NCI-H2227 treated with DMSO at 0.1 percent for 48 hours (cell line): ENCODE data around the gene ALDH3B1.

Experiments
- DNase-seq: peaks from one replicate; lab custom pipeline; 2025; lab: John Stamatoyannopoulos, UW

ALDH3B1 gene

DNA sequence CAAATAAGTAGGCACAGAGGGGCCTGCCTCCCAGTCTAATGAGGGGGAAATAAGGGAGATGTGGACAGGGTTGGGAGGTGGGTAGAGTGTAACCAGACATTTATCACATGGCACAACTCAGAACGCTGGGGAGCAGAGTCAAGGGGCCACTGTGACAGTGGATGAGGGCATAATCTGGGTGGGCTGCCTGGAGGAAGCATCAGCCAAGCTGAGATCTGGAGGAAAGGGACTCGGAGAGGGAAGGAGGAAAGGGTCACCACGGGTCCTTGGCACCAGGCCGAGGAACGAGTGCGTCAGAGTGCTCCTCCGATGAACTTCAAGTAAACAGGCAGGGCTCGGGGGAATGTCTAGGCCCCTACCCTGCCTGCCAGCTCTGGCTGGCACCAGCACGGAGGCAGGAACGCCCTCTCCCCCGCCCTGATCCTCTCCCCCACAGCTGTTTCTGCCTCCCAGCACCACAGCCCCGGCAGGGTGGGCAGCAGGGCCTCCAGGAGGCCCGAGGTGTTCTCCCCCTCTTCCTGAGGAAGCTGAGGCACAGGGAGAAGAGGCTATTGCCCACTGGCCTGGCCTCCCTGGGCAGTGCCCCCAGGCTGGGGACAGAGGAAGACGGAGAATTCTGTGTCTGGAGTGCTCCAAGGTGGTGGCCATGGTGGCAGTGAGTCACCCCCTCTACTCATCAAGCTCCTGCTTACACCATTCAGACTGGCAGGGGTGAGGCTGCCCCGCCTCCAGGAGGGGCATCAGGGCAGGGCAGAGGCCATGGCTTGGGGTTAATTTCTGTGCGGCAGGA is 4.2 kb downstream of the ALDH3B1 start:
- no peak for DNase-seq

DNA sequence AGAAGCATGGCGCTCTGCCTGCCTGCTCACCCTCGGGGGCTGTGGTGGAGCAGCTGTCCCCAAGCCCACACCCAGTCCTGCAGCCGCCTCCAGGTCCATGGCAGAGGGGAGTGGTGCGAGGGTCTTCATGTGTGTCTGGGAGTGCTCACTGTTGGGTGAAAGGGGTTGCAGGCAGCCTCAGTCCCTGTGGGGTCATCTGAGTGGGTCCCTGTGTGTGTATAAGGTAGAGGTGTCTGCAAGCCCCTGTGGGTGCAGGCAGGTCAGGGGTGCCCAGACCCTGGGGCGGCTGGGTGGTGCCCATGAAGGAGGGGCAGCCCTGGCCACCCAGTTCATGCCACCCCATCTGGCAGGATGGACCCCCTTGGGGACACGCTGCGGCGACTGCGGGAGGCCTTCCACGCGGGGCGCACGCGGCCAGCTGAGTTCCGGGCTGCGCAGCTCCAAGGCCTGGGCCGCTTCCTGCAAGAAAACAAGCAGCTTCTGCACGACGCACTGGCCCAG is 4.9 kb downstream of the ALDH3B1 start:
- DNase-seq: no peak

DNA sequence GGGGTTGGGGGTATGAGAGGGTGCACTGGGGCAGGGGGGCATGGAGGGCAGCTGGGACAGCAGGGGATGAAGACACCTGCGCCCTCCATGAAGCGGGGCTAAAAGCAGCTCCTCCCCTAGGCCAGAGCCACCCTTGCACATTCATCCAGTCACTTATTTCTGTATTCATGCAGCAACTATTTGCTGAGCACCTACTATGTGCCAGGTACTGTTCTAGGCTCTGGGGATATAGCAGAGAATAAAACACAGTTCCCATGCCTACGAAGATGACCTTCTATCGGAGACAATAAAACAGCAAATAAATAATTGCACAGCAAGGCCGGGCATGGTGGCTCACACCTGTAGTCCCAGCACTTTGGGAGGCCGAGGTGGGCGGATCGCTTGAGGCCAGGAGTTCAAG is 5.3 kb downstream of the ALDH3B1 start:
- no peak for DNase-seq

DNA sequence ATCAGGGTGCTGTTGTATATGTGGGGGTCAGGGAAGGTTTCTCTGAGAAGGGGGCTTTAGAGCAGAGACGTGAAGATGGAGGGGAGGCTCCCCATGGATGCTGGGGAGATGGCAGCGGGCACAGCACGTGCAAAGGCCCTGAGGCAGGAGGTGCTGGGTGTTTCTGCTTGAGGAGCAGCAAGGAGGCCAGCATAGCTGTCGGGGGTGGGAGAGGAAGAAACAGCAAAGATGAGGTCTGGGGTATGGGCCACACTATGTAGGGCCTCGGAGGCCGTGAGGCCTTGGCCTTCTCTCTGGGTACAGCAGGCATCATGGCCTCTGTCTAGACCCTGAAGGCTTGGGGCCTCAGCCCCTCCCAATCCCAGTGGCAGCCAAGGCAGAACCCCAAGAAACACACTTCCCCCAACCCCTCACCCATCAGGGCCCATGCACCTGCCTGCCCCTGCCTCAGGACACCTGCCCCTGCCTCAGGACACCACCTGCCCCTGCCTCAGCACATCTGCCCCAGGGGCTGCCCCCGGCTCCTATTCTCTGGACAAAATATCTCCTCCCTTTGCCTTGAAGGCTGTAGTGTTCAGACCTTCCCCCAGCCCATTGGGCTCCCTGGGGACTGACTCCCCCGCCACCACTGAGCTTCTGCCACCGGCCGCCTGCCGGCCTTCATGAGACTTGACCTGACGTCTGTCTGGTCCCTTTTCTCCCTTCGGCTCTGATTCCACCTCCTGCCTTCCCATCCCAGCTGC is 6.2 kb downstream of the ALDH3B1 start:
- no peak for DNase-seq

DNA sequence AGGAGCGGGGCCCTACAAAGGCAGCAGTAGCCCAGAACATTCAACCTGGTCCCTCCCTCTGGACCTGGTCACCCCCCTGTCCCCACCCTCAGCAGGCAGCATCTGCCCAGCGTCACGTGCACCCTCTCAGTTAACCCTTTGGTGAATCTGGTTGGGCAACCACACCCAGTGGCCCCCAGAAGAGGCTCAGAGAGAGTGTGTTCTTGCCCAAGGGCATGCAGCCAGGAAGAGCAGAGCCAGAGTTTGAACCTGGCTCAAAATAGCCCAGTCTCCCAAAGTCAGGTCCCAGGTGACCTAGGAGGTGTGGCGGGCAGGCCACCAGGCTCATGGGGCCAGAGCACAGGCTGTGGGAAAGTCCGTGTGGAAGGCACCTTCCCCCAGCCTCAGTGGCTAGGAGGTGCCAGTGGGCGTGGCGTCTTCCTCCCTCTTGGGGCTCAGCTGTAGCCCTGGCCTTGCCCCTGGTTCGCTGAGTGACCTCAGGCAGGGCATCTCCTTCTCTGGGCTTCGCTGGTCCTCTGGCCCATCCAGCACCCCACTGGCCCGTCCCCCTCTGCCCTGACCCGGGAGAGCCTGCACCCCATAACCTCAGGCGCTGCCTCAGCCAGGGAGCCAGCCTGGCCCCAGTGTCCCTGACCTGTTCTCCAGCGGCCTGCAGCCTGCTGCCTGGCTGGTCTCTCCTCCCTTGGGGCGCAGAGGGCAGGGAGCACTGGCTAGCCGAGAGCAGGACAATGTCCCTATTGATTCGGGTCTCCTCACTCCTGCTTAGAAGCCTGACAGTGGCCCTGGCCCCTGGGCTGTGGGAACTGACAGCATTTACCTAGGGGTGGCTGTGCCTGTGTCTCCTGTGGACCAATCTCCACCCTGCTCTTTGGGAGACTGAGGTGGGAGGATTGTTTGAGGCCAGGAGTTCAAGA is 7.0 kb downstream of the ALDH3B1 start:
- no peak for DNase-seq

DNA sequence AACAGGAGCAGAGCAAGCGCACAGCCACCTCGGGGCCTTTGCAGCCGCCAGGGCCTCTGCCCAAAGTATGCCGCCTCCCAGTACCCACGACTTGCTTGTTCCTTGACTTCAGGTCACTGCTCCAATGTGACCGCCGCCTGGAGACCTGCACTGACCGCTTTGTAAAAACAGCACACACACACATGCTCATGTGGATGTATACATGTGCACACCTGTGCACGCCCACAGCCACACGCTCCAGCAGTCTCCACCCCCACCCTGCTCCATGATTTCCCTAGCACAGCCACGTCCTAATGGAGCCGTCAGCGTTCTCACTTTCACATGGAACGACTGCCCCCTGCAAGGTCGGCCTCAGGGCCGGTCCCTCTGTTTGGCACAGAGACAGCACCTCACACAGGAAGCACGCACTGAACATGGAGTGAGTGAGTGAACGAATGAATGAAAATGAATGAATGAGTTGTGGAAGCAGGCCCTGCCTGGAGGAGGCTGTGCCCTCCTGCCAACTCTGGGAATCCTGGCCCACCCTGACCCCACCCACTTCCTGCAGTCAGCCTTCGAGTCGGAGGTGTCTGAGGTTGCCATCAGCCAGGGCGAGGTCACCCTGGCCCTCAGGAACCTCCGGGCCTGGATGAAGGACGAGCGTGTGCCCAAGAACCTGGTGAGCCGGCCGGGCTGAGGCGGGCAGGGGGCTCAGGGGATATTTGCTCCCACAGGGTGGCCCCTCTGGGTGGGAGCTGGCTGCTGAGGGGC is 8.0 kb downstream of the ALDH3B1 start:
- no peak for DNase-seq

DNA sequence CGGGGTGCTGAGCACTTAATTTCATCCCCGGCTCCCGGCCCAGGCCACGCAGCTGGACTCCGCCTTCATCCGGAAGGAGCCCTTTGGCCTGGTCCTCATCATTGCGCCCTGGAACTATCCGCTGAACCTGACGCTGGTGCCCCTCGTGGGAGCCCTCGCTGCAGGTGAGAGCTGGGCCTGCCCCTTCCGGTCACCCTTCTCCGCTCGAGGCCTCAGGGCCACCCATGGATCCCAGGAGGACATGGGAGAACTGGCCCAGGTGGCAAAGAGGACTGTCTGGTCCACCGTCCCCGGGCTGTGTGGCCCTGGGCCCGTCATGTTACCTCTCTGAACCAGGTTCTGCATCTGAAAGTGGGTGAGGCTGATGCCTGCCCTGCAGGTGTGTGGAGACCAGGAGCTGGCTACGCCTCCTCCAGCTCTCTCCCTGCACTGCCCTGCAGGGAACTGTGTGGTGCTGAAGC is 8.6 kb downstream of the ALDH3B1 start:
- no peak for DNase-seq

DNA sequence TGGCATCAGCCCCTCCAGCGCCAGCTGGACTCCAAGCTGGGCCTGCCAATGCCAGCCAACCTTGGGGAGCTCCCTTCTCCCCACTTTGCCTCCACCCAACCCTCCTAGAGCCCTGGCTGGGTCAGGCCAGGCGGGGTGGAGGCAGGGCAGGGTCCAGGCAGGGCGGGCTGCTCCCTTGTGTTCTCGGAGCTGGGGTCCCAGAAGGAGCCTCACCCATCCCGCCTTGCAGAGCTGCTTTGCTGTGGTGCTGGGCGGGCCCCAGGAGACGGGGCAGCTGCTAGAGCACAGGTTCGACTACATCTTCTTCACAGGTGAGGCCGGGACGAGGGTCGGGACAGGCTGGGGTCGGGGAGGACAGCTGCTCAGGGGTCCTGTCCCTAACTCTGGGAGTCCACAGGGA is 9.4 kb downstream of the ALDH3B1 start:
- no peak for DNase-seq

DNA sequence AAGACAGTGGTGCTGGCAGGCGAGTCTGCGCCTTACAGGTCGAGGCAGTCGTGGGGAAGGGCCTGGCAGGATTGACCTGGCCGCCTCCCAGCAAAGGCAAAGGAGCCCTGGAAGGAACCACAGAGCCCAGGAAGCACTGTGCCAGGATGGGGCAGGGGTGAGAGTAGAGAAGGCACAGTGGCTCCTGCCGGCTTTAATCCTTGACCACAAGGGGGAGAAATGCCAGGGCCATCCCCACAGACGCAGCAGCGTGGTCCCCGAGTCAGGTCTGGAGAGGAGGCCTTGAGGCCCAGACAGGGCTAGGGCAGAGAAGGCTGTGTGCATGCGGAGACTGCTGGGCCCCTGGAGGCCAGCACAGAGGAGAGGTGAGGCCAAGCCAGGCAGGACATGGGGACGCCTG is 10.4 kb downstream of the ALDH3B1 start:
- DNase-seq: no peak

DNA sequence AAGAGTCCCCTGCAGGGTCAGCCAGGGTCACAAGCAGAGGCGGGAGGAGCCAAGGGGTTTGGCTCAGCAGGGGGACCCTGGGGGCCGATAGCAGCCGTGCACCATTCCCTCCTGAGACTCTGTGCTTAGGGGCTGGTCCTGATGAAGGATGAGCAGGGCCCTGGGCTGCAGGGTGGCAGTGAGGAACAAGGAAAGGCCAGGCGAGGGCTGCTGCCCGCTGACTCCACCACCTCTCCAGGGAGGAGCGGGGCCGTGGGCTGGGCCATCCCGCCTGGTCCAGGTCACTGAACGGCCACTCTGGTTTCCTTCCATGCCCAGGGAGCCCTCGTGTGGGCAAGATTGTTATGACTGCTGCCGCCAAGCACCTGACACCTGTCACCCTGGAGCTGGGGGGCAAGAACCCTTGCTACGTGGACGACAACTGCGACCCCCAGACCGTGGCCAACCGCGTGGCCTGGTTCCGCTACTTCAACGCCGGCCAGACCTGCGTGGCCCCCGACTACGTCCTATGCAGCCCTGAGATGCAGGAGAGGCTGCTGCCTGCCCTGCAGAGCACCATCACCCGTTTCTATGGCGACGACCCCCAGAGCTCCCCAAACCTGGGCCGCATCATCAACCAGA is 11.2 kb downstream of the ALDH3B1 start:
- no peak for DNase-seq

DNA sequence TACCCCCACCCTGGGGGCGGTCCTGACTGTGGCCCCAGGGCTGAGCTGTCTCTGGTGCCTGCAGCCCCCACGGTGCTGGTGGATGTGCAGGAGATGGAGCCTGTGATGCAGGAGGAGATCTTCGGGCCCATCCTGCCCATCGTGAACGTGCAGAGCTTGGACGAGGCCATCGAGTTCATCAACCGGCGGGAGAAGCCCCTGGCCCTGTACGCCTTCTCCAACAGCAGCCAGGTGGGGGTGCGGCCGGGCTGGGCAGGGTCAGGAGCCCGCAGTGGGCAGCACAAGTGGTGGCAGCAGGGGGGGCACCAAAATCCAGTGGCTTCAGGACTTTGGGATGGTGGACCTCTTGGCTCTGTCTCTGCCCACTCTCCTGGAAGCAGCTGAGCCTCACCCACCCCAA is 12.4 kb downstream of the ALDH3B1 start:
- DNase-seq: no peak

DNA sequence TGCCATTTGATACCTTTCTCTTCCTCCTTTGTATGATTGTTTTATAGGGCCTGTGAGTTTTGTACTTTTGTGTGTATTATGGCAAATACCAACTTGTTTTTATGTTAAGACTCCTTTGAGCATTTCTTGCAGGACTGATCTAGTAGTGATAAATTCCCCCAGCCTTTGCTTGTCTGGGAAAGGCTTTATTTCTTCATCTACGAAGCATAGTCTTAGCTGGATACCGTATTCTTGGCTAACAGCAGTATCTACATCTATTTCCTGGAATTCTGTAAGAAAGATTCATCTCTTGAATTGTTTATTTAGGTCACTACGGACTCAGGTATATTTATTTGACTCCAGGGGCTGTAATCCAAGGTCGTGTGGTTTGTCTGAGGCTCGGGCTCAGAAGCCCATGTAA is 14.4 kb downstream of the ALDH3B1 start:
- no peak for DNase-seq

DNA sequence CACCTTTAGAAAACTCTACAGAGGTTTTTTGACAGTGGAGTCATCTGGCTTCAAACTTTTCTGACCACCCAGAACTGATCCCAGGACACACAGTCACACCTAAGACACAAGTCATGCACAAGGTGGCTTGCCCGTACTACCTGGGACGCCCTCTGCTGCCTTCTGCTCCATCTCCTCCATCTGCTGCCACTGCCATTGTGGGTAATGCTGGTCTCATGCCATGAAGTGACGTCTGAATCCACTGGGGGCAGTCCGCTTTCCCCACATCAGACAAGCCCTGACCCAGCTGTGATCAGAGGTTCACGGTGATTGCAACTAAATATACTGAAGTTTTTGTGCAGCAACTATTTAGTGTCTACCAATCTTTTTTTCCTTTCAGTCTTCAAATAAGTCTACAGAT is 14.9 kb downstream of the ALDH3B1 start:
- no peak for DNase-seq

DNA sequence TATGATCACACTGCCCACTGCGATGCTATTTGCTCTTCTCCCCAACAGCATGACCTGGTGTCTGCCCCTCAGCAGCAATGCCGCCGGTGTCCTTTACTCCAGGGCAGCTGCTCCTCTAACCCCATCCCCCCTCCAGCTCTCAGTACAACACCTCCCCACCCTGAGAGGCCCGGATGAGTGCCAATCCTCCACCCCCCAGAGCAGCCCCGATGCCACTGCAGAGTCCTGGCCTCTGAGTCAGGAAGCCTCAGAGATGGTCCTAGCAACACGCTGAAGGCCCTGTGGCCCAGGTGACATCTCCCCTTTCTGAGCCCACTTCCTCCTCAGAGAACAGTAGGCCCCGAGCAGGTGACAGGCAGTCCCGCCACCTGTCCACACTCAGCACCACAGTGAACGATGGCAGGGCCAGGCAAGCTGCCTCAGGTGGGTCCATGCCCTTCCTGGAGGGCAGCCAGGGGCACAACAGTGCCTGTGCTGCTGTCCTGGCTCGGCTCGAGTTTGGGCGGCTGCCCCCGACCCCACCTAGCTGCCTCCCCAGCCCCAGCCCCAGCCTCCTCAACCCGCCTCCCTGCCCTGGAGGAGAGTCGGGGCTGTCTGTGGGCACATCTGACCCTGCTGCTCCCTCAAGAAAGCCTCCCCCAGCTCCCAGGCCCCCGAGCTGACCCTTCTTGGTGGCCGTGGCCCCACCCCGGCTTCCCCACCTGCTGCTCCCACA is 16.4 kb downstream of the ALDH3B1 start:
- no peak for DNase-seq

DNA sequence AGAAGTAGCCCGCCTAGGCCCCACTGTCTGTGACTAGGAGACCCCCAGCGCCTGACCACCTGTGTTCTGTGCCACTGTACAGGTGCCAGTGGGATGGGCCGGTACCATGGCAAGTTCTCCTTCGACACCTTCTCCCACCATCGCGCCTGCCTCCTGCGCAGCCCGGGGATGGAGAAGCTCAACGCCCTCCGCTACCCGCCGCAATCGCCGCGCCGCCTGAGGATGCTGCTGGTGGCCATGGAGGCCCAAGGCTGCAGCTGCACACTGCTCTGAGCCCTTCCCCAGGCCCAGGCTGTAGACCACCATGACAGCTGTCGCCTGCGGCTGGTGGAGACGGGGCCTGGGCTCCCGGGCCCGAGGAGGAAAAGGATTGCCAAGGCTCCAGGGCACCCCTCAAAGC is 17.5 kb downstream of the ALDH3B1 start:
- no peak for DNase-seq

DNA sequence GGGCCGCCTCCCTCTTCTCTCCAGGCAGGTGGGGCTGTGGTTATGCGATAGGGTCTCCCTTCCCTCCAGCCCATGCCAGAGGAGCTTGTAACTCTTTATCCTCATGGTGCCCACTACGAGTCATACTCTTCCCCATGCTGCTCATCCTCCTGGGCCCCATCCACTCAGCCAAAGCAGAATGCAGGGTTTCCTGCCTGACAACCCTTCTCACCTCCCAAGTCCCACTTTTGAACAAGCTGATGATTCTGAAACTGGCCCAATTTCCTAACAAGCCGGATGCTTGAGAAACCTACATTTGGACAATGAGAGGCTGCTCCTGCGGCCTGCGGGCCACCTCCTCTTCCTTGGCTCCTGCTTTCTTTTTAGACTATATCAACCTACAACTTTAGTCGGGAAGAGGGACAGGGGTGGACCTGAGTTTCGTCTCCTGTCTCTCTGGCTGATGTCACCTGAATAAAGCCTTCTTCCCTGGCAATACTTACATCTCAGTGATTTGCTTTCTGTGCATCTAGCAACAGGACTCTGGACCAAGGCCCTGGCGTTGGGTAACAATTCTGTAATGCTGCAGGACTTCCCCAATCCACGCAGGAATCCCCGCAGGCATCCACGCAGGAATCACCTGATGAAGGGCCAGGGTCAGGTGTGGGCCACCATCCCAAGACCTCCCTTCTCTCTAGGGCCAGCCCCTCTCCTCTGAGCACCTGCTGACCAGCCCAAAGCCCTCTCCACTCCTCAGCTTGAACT is 18.8 kb downstream of the ALDH3B1 start:
- DNase-seq: no peak

DNA sequence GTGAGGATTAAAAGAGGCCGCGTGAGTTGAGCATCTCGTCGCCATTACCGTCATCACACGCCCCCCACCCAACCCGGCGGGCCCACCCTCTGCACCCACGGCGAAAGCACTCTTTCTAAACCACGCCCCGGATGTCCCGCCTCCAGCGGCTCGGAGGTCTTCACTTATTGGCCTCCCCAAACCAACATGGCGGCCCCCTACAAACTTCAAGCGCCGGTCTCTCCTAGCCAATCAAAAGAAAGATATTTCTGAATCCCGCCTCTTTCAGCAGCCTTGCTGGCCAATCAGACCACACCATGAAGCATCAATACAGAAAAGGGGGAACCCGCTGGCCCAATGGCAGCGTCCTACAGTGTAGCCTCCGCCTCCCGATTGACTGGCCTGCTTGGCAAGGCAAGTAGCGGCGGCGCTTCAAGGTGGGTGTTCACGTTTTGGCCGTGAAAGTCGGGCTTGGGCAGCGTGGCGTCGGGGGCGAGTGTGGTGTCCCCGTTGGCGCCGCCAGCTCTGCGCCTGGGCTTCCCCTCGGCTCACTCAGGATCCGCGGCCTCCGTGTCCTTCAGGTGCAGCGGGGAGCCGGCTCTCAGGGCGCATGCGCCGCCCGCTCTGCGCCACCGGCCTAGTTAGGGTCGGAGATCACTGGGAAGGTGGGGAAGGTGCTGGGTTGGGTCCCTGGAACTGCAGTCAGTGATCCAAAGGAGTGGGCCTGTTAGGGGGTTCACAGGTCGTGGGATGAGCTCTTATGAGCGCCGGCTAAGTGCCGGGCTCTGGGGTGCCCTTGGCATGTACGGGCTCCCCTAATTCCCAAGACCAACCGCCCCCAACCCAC is 20.4 kb downstream of the ALDH3B1 start, which contains the start of gene NDUFS8:
Gene NDUFS8 (plus strand): TSS at position 364 of the 826 bp plus-strand sequence. CDS start 1,471 bp downstream, outside the sequence.
- DNase-seq: peak; percentile 99

DNA sequence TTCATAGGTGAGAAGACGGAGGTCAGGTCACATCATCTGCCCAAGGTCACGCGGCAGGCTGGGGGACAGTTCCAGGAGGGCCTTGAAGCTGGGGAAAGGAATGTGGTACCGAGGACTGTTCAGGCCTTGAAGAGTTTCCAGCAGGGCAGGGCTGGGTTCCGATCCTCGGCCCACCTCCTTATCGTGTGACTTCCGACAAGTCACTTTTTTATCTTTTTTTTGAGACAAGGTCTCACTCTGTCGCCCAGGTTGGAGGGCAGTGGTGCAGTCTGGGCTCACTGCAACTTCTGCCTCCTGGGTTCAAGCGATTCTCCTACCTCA is 21.0 kb downstream of the ALDH3B1 start:
- DNase-seq: no peak

DNA sequence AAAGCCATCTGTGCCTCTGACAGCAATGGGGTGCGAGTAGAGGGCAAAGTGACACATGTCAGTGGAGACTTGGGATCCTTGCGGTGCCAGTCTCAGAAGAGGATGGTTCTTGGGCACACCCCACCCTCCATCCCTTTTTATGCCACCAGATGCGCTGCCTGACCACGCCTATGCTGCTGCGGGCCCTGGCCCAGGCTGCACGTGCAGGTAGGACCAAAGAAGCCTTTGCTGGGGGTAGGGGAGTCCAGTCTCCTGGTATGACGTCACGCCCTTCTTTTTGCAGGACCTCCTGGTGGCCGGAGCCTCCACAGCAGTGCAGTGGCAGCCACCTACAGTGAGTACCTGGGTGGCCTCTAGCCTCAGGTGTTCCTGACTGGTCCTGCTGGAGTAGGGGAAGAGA is 21.9 kb downstream of the ALDH3B1 start:
- no peak for DNase-seq
